Mesendoderm (in vitro differentiated cells): ENCODE measurements around the gene NCL.
"Not testable (repeated sequence)": the region's sequence is repeated elsewhere in the genome, so short reads cannot be mapped to it uniquely, and the experiment has no call there.

Source experiments
- DNase-seq: peaks from one replicate; pipeline ENCODE4 v3.0.0; 2013
- H2AK5ac ChIP-seq: 2 replicates; pipeline ENCODE4 v1.6.1; 2013; ENCODE audit warnings: low read length, inconsistent platforms
- H2BK120ac ChIP-seq: 2 replicates; pipeline ENCODE4 v1.6.1; 2013; ENCODE audit warnings: low read depth, mild to moderate bottlenecking, low read length, moderate library complexity, mixed read lengths
- H2BK15ac ChIP-seq: replicated peaks from 2 replicates; pipeline ENCODE4 v1.6.1; 2013; ENCODE audit warnings: low read depth, mild to moderate bottlenecking, moderate library complexity
- H2BK5ac ChIP-seq: 2 replicates; pipeline ENCODE4 v1.6.1; 2013; ENCODE audit warnings: low read length, inconsistent platforms
- H3K18ac ChIP-seq: 2 replicates; pipeline ENCODE4 v1.6.1; 2013; ENCODE audit warnings: mild to moderate bottlenecking, low read length, mixed read lengths
- H3K23ac ChIP-seq: one replicate; pipeline ENCODE4 v1.6.1; 2013; ENCODE audit warnings: low read length
- H3K27ac ChIP-seq: 2 replicates; pipeline ENCODE4 v1.5.1; 2013; ENCODE audit warnings: low read depth, mild to moderate bottlenecking, inconsistent platforms, low read length, moderate library complexity
- H3K27me3 ChIP-seq: 2 replicates; pipeline ENCODE4 v1.6.1; 2013; ENCODE audit warnings: low read length, control low read depth, mild to moderate bottlenecking, inconsistent platforms; ENCODE audit not compliant: insufficient read depth, poor library complexity
- H3K36me3 ChIP-seq: 2 replicates; pipeline ENCODE4 v1.6.1; 2013; ENCODE audit warnings: low read length, inconsistent platforms; ENCODE audit not compliant: control insufficient read depth, insufficient read depth
- H3K4ac ChIP-seq: one replicate; pipeline ENCODE4 v1.6.1; 2013; ENCODE audit warnings: low read depth, mild to moderate bottlenecking, low read length, moderate library complexity
- H3K4me1 ChIP-seq: 2 replicates; pipeline ENCODE4 v1.6.1; 2013; ENCODE audit warnings: low read depth, low read length, inconsistent platforms; ENCODE audit not compliant: control insufficient read depth
- H3K4me2 ChIP-seq: 2 replicates; pipeline ENCODE4 v1.6.1; 2013; ENCODE audit warnings: low read length
- H3K4me3 ChIP-seq: 2 replicates; pipeline ENCODE4 v1.5.1; 2013; ENCODE audit warnings: mild to moderate bottlenecking, low read length
- H3K56ac ChIP-seq: one replicate; pipeline ENCODE4 v1.6.1; 2013; ENCODE audit warnings: low read length
- H3K79me1 ChIP-seq: 2 replicates; pipeline ENCODE4 v1.6.1; 2013; ENCODE audit warnings: low read length, inconsistent platforms
- H3K79me2 ChIP-seq: 2 replicates; pipeline ENCODE4 v1.6.1; 2013; ENCODE audit warnings: mild to moderate bottlenecking, low read length; ENCODE audit not compliant: control insufficient read depth, insufficient read depth
- H3K9ac ChIP-seq: 2 replicates; pipeline ENCODE4 v1.6.1; 2013; ENCODE audit warnings: low read length, inconsistent platforms
- H4K5ac ChIP-seq: one replicate; pipeline ENCODE4 v1.6.1; 2013; ENCODE audit warnings: low read length
- H4K8ac ChIP-seq: one replicate; pipeline ENCODE4 v1.6.1; 2013; ENCODE audit warnings: low read depth, mild to moderate bottlenecking, control low read depth, low read length, moderate library complexity
- WGBS: extraction: QIAGEN DNeasy Blood & Tissue Kit; methylation state at CpG from one replicate; pipeline ENCODE4 v1.1.7; 2013; ENCODE audit warnings: low lambda C conversion rate, missing lambda C conversion rate; ENCODE audit not compliant: insufficient coverage; ENCODE audit errors: extremely low coverage; 5-methylcytosine and 5-hydroxymethylcytosine counted together

NCL gene

GRCh38 chr2:231411831-231412617 is 52.3 kb downstream of the NCL start:
- Histone ChIP-seq H3K27me3 (no peaks in the 10 kb centered on the region), H2AK5ac (no peak overlapping the region), H3K4me1 (peaks cover 9% of the 10 kb centered on the region), H3K4me3 (peak overlapping the region; percentile 55), H3K23ac (peak overlapping the region; percentile 71), H3K4me2 (peak overlapping the region; percentile 81), H2BK15ac (no peak overlapping the region), H3K27ac (peak overlapping the region; percentile 61), H3K79me2 (no peaks in the 10 kb centered on the region), H3K18ac (peak overlapping the region; percentile 5), H2BK5ac (peak overlapping the region; percentile 66), H3K4ac (peak overlapping the region; percentile 40), H4K8ac (no peak overlapping the region), H2BK120ac (no peak overlapping the region), H4K5ac (no peak overlapping the region), H3K9ac (peak overlapping the region; percentile 82), H3K36me3 (no peaks in the 10 kb centered on the region), H3K56ac (peak overlapping the region; percentile 94), H3K79me1 (no peaks in the 10 kb centered on the region)
- peak; percentile 94 for DNase-seq
- no CpG with 5 or more reads among the region's 67 CpGs for WGBS

DNA sequence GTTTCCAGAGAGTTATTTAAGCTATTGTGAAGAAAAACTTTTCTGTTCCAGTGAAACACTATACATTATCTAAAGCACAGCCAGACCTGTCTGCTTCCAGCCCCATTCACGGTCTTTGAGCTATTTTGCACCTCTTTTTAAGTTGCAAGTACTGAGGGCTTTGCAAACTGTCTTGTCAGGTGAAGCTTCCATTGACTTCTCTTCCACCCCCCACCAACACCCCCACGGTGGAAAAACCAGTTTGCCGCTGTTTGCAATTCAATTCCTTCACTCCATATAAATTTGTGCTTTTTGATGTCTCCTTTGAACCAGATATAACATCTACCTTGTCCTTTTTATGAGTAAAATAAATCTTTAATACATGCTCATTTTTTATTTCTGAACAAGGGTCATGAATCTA is 53.0 kb downstream of the NCL start:
- Histone ChIP-seq H2BK15ac (no peak overlapping the region), H3K56ac (peak overlapping the region; percentile 34), H3K9ac (no peak overlapping the region), H3K27me3 (no peaks in the 10 kb centered on the region), H3K23ac (no peak overlapping the region), H3K4me3 (no peak overlapping the region), H3K79me2 (no peaks in the 10 kb centered on the region), H3K79me1 (no peaks in the 10 kb centered on the region), H3K4me2 (no peak overlapping the region), H2AK5ac (no peak overlapping the region), H2BK120ac (no peak overlapping the region), H4K5ac (no peak overlapping the region), H3K4me1 (peaks cover 9% of the 10 kb centered on the region), H3K18ac (no peak overlapping the region), H4K8ac (no peak overlapping the region), H2BK5ac (no peak overlapping the region), H3K27ac (peak overlapping the region; percentile 42), H3K36me3 (no peaks in the 10 kb centered on the region), H3K4ac (no peak overlapping the region)
- DNase-seq = peak; percentile 67
- no CpG with 5 or more reads among the region's 3 CpGs for WGBS

- Histone ChIP-seq H3K27me3 (no peaks in the 10 kb centered on the region), H3K4me2 (no peak overlapping the region), H3K18ac (no peak overlapping the region), H3K79me1 (no peaks in the 10 kb centered on the region), H3K4me3 (no peak overlapping the region), H3K36me3 (no peaks in the 10 kb centered on the region), H2AK5ac (no peak overlapping the region), H3K23ac (no peak overlapping the region), H3K4ac (no peak overlapping the region), H3K79me2 (no peaks in the 10 kb centered on the region), H4K8ac (no peak overlapping the region), H4K5ac (no peak overlapping the region), H3K9ac (no peak overlapping the region), H2BK5ac (no peak overlapping the region), H2BK120ac (no peak overlapping the region), H2BK15ac (no peak overlapping the region), H3K56ac (peak overlapping the region; percentile 34), H3K27ac (peak overlapping the region; percentile 42), H3K4me1 (peaks cover 9% of the 10 kb centered on the region)
- DNase-seq = peak; percentile 73
- no CpG with 5 or more reads among the region's 6 CpGs for WGBS
Observed at GRCh38 chr2:231410293-231411004, 53.8 kb downstream of the NCL start.

DNA sequence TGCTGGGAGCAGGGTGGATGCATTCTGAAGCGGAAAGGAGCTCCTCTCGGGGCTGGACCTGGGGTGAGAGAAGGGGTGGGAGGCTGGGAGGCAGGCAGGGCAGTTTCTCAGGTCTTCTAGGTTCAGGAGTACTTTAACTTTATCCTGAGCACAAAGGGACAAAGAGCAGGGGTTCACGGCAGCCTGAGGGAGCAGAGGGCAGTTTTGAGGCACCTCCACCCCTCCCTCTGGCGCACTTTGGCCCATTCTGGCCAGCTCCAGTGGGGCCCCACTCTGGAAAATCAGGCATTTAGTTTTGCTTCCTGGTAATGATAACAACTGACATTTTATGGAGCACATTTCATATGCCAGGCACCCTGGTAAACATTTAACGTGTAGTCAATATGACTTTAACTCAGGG is 54.5 kb downstream of the NCL start:
- no CpG with 5 or more reads among the region's 5 CpGs for WGBS
- Histone ChIP-seq H3K79me1 (no peaks in the 10 kb centered on the region), H3K4ac (no peak overlapping the region), H3K9ac (no peak overlapping the region), H3K18ac (peak overlapping the region; percentile 30), H3K4me3 (no peak overlapping the region), H4K5ac (no peak overlapping the region), H3K56ac (no peak overlapping the region), H3K23ac (no peak overlapping the region), H3K36me3 (no peaks in the 10 kb centered on the region), H4K8ac (no peak overlapping the region), H2BK120ac (no peak overlapping the region), H3K4me2 (no peak overlapping the region), H3K27me3 (no peaks in the 10 kb centered on the region), H3K27ac (no peak overlapping the region), H3K79me2 (no peaks in the 10 kb centered on the region), H2BK5ac (no peak overlapping the region), H2BK15ac (no peak overlapping the region), H2AK5ac (no peak overlapping the region), H3K4me1 (peaks cover 9% of the 10 kb centered on the region)
- no peak for DNase-seq

DNA sequence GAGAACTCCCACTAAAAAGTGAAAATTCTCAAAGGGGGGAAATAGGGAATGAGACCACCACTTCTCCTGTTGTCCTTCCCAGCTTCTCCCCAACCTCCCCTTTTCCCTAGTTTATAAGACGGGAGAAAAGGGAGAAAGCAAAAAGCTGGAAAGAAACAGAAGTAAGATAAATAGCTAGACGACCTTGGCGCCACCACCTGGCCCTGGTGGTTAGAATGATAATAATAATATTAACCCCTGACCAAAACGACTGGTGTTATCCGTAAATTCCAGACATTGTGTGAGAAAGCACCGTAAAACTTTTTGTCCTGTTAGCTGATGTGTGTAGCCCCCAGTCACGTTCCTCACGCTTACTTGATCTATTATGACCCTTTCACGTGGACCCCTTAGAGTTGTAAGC is 56.0 kb downstream of the NCL start:
- H3K23ac ChIP-seq, H3K4me1 ChIP-seq, H2BK15ac ChIP-seq, H3K27ac ChIP-seq, H2BK120ac ChIP-seq, H3K79me2 ChIP-seq, DNase-seq, H4K8ac ChIP-seq, H3K56ac ChIP-seq, H3K4me3 ChIP-seq, H3K36me3 ChIP-seq, H3K27me3 ChIP-seq, H2BK5ac ChIP-seq, H3K4ac ChIP-seq, H4K5ac ChIP-seq, H3K9ac ChIP-seq, H3K79me1 ChIP-seq, H3K4me2 ChIP-seq, H3K18ac ChIP-seq, H2AK5ac ChIP-seq: not testable (repeated sequence)
- no CpG with 5 or more reads among the region's 9 CpGs for WGBS
